Mucosa of descending colon (tissue), 3 donors: Measurements from ENCODE around the gene LGALS7B. TPM values are rescaled to one million over a fixed set of nuclear protein-coding genes. Genes with fewer than 3 reads are reported as not detected.

Source experiments
- ATAC-seq: fragments of 200-7000 bp; cut with Tn5 transposase; one replicate; pipeline ENCODE4 v1.9.1; 2020; ENCODE audit warnings: mild to moderate bottlenecking, moderate library complexity
- DNase-seq, 3 donors: peaks; one replicate each; pipeline ENCODE4 v3.0.0-alpha.2; 2020
- H3K36me3 ChIP-seq: fragments of 200-600 bp; one replicate; pipeline ENCODE4 v1.8.0; 2021; ENCODE audit warnings: low read depth, mild to moderate bottlenecking
- H3K4me1 ChIP-seq: fragments of 200-600 bp; one replicate; pipeline ENCODE4 v1.8.0; 2021; ENCODE audit warnings: low read depth, mild to moderate bottlenecking
- H3K4me3 ChIP-seq: fragments of 200-600 bp; one replicate; pipeline ENCODE4 v1.8.0; 2021; ENCODE audit warnings: mild to moderate bottlenecking
- H3K9me3 ChIP-seq: fragments of 200-600 bp; one replicate; pipeline ENCODE4 v1.8.0; 2021; ENCODE audit warnings: mild to moderate bottlenecking
- intact Hi-C, 2 donors: fragments of 100-400 bp; cut with DNase I in 1 of 2; cut with micrococcal nuclease in 1 of 2; formaldehyde crosslinking; loops; one replicate each; pipeline versions ENCODE4 v1.11.0 to v1.11.1; 2022; cut with DNase I, micrococcal nuclease
- total RNA-seq, 3 donors: library from RNA; stranded (reverse); fragmentation: NEBNext Ultra II Directional in 2 of 3; extraction: Animal tissue kit (Norgen Biotek cat#: 25700) in 2 of 3; gene quantifications; one replicate each; pipeline versions ENCODE4 v1.2.1 to v1.2.4, GENCODE V29; 2021 to 2023
- TF ChIP-seq, protein P1 (sequence below): fragments of 200-600 bp; IDR thresholded peaks from one replicate; pipeline ENCODE4 v1.8.0; 2022; ENCODE audit warnings: antibody characterized with exemption, mild to moderate bottlenecking
- donor health status: DM: no; HTN: no; CAD: no; lungs with moderate emphysema.
- donor health status: DM: no; HTN: no; CAD: no.
- donor health status: DM: no; HTN: yes; CAD: no.

LGALS7B gene
- total RNA-seq, 3 donors from 2014 or later = not detected

DNA sequence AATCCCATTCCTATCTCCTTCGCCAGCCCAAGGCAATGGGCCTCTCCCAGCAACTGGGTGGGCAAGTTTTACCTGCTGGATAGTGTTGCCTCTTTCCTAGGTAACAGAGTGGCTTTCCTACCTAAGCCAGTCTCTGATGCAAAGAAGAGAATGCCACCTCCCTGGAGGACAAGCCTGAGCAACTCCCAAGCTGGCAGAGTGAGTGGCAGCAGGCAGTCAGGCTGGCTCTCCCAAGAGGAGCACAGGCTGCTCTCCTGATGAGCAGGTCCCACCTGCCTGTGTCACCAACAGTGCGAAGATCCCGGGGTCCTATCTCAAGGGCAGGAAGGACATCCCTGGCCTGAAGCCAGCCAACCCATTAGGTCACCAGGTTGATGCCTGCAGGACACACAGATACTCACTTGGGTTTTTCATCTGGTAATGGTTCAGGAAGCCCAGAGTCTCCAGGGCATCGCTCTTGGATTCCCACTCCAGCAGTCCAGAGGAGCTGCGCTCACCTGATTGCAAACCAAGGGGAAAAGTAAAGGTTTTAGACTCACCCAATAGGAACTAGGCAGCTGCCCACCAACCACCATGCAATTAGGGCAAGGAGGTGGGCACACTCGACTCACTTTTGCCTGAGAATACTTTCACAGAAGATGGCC lies 48.1 kb downstream of the LGALS7B start:
- peaks cover 13% of the 10 kb centered on the region for H3K4me1 ChIP-seq
- ATAC-seq (no peak), DNase-seq (peak in 1 of 3 donors; percentile 16)
- TF ChIP-seq, protein P1, sequence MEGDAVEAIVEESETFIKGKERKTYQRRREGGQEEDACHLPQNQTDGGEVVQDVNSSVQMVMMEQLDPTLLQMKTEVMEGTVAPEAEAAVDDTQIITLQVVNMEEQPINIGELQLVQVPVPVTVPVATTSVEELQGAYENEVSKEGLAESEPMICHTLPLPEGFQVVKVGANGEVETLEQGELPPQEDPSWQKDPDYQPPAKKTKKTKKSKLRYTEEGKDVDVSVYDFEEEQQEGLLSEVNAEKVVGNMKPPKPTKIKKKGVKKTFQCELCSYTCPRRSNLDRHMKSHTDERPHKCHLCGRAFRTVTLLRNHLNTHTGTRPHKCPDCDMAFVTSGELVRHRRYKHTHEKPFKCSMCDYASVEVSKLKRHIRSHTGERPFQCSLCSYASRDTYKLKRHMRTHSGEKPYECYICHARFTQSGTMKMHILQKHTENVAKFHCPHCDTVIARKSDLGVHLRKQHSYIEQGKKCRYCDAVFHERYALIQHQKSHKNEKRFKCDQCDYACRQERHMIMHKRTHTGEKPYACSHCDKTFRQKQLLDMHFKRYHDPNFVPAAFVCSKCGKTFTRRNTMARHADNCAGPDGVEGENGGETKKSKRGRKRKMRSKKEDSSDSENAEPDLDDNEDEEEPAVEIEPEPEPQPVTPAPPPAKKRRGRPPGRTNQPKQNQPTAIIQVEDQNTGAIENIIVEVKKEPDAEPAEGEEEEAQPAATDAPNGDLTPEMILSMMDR = no peak
- H3K36me3 ChIP-seq = peaks cover 31% of the 10 kb centered on the region
- intact Hi-C loops = no loop called here
- H3K4me3 ChIP-seq = no peak overlapping the region
- H3K9me3 ChIP-seq = no peaks in the 10 kb centered on the region

- H3K4me3 ChIP-seq = no peak overlapping the region
Measured at GRCh38 chr19:38837656-38838121, 48.7 kb downstream of the LGALS7B start.

DNA sequence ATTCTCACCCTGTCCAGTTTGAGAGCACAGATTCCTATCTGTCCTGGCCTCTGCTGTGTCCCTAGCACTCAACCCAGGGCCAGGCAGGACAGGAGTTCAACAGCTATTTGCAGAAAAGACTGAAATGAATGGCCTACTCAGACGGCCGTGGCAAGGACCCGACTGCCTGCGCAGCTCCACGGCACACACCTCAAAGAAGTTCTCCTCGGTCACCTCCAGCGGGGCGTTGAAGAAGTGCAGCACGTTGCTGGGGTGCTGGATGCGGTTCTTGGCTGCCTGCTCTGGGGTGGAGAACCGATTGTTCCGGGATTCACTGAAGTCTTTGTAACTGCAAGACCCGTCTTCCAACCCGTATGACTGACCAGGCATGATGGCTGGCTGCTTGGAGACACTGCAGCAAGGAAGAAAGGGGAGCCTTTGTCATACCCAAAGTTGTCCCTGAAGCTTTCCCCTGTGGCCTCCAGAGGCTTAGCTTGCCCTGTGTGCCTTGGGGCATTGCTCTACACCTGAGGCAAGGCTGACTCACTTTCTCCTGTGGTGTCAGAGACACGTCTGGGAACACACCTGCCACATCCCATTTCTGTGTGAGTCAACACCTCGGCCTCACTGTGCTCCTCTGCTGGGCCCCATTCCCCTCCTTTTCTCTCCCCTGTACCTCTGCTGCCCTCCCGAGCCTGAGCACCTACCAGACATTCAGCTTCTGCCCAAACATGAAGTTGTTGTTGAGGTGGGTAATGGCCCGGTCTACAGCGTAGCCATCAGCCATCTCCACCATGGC lies 49.4 kb downstream of the LGALS7B start:
- intact Hi-C loops = no loop called here
- ATAC-seq = peak; percentile 2

More at GRCh38 chr19:38837656-38838121, 48.7 kb downstream of the LGALS7B start:
- no peak for DNase-seq
- Histone ChIP-seq H3K4me1 (peaks cover 7% of the 10 kb centered on the region), H3K9me3 (no peaks in the 10 kb centered on the region), H3K36me3 (peaks cover 34% of the 10 kb centered on the region)
- TF ChIP-seq, protein P1 = no peak
- intact Hi-C loops = no loop called here
- ATAC-seq = no peak

DNA sequence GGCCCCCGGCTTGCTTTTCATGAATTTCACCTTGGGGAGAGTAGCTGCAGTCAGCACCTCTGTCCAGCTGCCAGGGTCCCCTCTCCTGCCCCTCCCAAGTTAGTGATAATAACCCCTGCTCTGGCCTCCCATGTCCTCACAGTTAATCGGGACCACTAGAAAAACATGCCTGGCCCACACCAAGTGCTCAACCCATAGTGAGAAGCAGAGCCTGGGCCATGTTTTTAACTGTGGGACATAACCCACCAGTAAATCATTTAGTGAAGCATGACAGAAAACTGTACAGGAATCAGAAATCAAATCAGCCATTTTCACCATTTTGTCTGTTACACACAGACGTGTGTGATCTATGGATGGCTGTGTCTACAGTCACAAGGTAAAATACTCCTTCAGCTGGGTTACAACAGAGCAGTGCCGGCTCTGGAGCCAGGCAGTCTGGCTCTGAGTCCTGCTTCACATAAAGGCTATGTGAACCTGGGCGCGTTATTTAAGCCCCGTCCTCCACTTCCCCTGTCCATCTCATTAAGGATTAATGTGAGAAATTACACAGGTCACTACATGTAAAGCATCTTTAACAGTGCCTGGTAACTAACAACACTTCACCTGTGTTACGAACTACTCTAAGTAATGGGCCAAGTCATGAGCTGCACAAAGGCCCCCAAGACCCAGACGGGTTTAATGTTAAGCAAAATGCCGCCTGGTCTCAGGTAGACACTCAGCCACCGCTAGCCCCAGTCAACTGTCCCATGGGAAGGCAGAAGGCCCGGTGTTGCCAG lies 50.2 kb downstream of the LGALS7B start:
- TF ChIP-seq, protein P1 = no peak
- Histone ChIP-seq H3K4me1 (peaks cover 1% of the 10 kb centered on the region), H3K9me3 (no peaks in the 10 kb centered on the region), H3K4me3 (no peak overlapping the region), H3K36me3 (peaks cover 48% of the 10 kb centered on the region)
- intact Hi-C loops = no loop called here
- DNase-seq (peak in 1 of 3 donors; percentile 11), ATAC-seq (no peak)

More for the DNA sequence above, 49.4 kb downstream of the LGALS7B start:
- TF ChIP-seq, protein P1 = no peak
- H3K36me3 ChIP-seq = peaks cover 40% of the 10 kb centered on the region
- no peak overlapping the region for H3K4me3 ChIP-seq
- H3K9me3 ChIP-seq = no peaks in the 10 kb centered on the region
- no peak for DNase-seq
- peaks cover 5% of the 10 kb centered on the region for H3K4me1 ChIP-seq

- no peaks in the 10 kb centered on the region for H3K9me3 ChIP-seq
- intact Hi-C loops = no loop called here
- no peak overlapping the region for H3K4me3 ChIP-seq
- H3K36me3 ChIP-seq = peaks cover 53% of the 10 kb centered on the region
- no peak for DNase-seq
- H3K4me1 ChIP-seq = no peaks in the 10 kb centered on the region
- ATAC-seq = no peak
- TF ChIP-seq, protein P1 = no peak
Measured at GRCh38 chr19:38839816-38840582, 51.0 kb downstream of the LGALS7B start.
